SK-N-SH (cell line): Measurements from ENCODE around the gene FAM240A.

Source experiments
- CTCF ChIP-seq: fragments of 200-600 bp; sonication (generic); IDR thresholded peaks from 2 replicates; pipeline ENCODE4 v1.6.1; 2017; ENCODE audit warnings: antibody characterized with exemption, mild to moderate bottlenecking, moderate library complexity
- EZH2phosphoT487 ChIP-seq: fragments of 200-600 bp; sonication (generic); IDR thresholded peaks from 2 replicates; pipeline ENCODE4 v1.6.1; 2017; ENCODE audit warnings: low read depth, mixed run types, mild to moderate bottlenecking, antibody characterized with exemption, moderate library complexity, borderline replicate concordance
- GABPA ChIP-seq: IDR thresholded peaks from 2 replicates; pipeline ENCODE4 v1.4.0; 2012; ENCODE audit warnings: low read depth, mild to moderate bottlenecking
- IRF3 ChIP-seq: fragments of 150-350 bp; IDR thresholded peaks from 2 replicates; pipeline ENCODE4 v1.6.1; 2016; ENCODE audit warnings: mild to moderate bottlenecking, low read depth, low read length
- MAX ChIP-seq: IDR thresholded peaks from 2 replicates; pipeline ENCODE4 v1.4.0; 2012; ENCODE audit warnings: low read depth
- RAD21 ChIP-seq: IDR thresholded peaks from 2 replicates; pipeline ENCODE4 v1.6.1; 2012; ENCODE audit warnings: mild to moderate bottlenecking, low read length
- REST ChIP-seq: IDR thresholded peaks from 2 replicates; pipeline ENCODE4 v1.6.1; 2012; ENCODE audit warnings: mild to moderate bottlenecking, low read depth, low read length, moderate library complexity
- TCF12 ChIP-seq: IDR thresholded peaks from 2 replicates; pipeline ENCODE4 v1.4.0; 2012

GRCh38 chr3:46578973-46579755 lies 33.2 kb upstream of the FAM240A start:
- TF ChIP-seq TCF12 (no peak), EZH2phosphoT487 (no peak), RAD21 (no peak), CTCF (no peak), GABPA (no peak), REST (no peak), IRF3 (no peak), MAX (no peak)
